A549 (cell line): ENCODE results near the gene XPR1.

Source experiments
- CHD4 ChIP-seq: fragments of 200-600 bp; sonication (generic); IDR thresholded peaks from 2 replicates; pipeline ENCODE4 v1.6.1; 2016; ENCODE audit warnings: antibody characterized with exemption, mild to moderate bottlenecking, borderline replicate concordance
- EHMT2 ChIP-seq: fragments of 200-600 bp; sonication (generic); IDR thresholded peaks from 2 replicates; pipeline ENCODE4 v1.6.1; 2016; ENCODE audit warnings: antibody characterized with exemption, low read depth, mild to moderate bottlenecking, moderate library complexity
- FOSL2 ChIP-seq, 2 experiments: fragments of 450-650 bp in 1 of 2; fragments of >200 bp in 1 of 2; sonication (Bioruptor Twin) in 1 of 2; formaldehyde crosslinking; IDR thresholded peaks; 2 replicates each; pipeline versions ENCODE4 v1.5.0 to v1.6.1; 2016 to 2020; ENCODE audit warnings: mild to moderate bottlenecking in 1 of 2, moderate library complexity in 1 of 2
- GATA3 ChIP-seq: IDR thresholded peaks from 2 replicates; pipeline ENCODE4 v1.6.1; 2012; ENCODE audit warnings: borderline replicate concordance
- HOXA7 ChIP-seq: fragments of 250-450 bp; sonication (Bioruptor Pico); IDR thresholded peaks from 2 replicates; pipeline ENCODE4 v1.5.0; 2020; ENCODE audit warnings: mild to moderate bottlenecking, moderate library complexity
- MAZ ChIP-seq: fragments of 150-350 bp; IDR thresholded peaks from 2 replicates; pipeline ENCODE4 v1.6.1; 2014; ENCODE audit warnings: antibody characterized with exemption, low read depth, low read length, borderline replicate concordance
- NFE2L2 ChIP-seq: fragments of 150-350 bp; conservative IDR thresholded peaks from 2 replicates; pipeline ENCODE4 v1.6.1; 2014; ENCODE audit warnings: low read length
- RAD21 ChIP-seq, 2 experiments: fragments of >200 bp in 1 of 2; sonication (Bioruptor Twin) in 1 of 2; formaldehyde crosslinking in 1 of 2; IDR thresholded peaks in 1 of 2; conservative IDR thresholded peaks in 1 of 2; 2 replicates in 1 of 2; 3 replicates in 1 of 2; pipeline ENCODE4 v1.6.1; 2012 to 2018; ENCODE audit warnings: inconsistent platforms in 1 of 2
- RCOR1 ChIP-seq: fragments of 150-350 bp; IDR thresholded peaks from 2 replicates; pipeline ENCODE4 v1.6.1; 2014; ENCODE audit warnings: antibody characterized with exemption, low read length, low read depth
- RFX5 ChIP-seq: fragments of 450-650 bp; IDR thresholded peaks from 2 replicates; pipeline ENCODE4 v1.7.1; 2014; ENCODE audit warnings: antibody characterized with exemption, mild to moderate bottlenecking, moderate library complexity
- TF ChIP-seq, protein P1 (sequence below): fragments of >200 bp; sonication (Bioruptor Twin); formaldehyde crosslinking; IDR thresholded peaks from 3 replicates; pipeline ENCODE4 v1.5.1; 2016
- TF ChIP-seq, protein P2 (sequence below): IDR thresholded peaks from 2 replicates; pipeline ENCODE4 v1.6.1; 2012
- TF ChIP-seq, protein P3 (sequence below): IDR thresholded peaks from 2 replicates; pipeline ENCODE4 v1.6.1; 2012
- TF ChIP-seq, protein P4 (sequence below): fragments of 200-600 bp; sonication (generic); IDR thresholded peaks from 2 replicates; pipeline ENCODE4 v1.6.1; 2016; ENCODE audit warnings: antibody characterized with exemption, mild to moderate bottlenecking, moderate library complexity

DNA sequence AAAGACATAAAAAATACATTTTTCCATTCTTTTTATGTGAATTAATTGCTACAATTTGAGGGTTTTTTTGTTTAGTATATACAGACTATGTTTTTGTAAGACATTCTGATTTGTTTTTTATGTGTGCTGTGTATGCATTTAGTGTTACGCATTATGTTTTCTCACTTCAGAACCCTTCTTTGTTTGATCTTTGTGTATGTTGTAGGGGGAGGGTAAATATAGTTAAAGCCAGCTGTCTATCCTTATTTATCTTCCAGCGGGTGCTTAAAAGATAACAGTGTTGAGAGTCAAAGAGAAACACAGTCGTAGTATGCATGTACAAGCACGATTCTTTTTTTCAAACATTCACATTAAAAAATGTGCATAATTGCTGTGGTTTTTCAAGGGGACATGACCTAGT lies 183.4 kb downstream of the XPR1 start:
- no peak for TF ChIP-seq HOXA7 (CRISPR knock-in tag)
- TF ChIP-seq, protein P1, sequence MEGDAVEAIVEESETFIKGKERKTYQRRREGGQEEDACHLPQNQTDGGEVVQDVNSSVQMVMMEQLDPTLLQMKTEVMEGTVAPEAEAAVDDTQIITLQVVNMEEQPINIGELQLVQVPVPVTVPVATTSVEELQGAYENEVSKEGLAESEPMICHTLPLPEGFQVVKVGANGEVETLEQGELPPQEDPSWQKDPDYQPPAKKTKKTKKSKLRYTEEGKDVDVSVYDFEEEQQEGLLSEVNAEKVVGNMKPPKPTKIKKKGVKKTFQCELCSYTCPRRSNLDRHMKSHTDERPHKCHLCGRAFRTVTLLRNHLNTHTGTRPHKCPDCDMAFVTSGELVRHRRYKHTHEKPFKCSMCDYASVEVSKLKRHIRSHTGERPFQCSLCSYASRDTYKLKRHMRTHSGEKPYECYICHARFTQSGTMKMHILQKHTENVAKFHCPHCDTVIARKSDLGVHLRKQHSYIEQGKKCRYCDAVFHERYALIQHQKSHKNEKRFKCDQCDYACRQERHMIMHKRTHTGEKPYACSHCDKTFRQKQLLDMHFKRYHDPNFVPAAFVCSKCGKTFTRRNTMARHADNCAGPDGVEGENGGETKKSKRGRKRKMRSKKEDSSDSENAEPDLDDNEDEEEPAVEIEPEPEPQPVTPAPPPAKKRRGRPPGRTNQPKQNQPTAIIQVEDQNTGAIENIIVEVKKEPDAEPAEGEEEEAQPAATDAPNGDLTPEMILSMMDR, result no peak
- no peak for TF ChIP-seq RCOR1
- TF ChIP-seq, protein P2, sequence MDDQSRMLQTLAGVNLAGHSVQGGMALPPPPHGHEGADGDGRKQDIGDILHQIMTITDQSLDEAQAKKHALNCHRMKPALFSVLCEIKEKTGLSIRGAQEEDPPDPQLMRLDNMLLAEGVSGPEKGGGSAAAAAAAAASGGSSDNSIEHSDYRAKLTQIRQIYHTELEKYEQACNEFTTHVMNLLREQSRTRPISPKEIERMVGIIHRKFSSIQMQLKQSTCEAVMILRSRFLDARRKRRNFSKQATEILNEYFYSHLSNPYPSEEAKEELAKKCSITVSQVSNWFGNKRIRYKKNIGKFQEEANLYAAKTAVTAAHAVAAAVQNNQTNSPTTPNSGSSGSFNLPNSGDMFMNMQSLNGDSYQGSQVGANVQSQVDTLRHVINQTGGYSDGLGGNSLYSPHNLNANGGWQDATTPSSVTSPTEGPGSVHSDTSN, result no peak
- TF ChIP-seq, protein P3, sequence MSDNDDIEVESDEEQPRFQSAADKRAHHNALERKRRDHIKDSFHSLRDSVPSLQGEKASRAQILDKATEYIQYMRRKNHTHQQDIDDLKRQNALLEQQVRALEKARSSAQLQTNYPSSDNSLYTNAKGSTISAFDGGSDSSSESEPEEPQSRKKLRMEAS, result no peak
- no peak for TF ChIP-seq RAD21 (conservative IDR thresholded peaks at IDR 0.05 in 1 of 2, IDR thresholded peaks at IDR 0.05 in 1 of 2)
- no peak for TF ChIP-seq MAZ
- no peak for TF ChIP-seq GATA3
- no peak for TF ChIP-seq NFE2L2
- no peak for TF ChIP-seq EHMT2
- TF ChIP-seq RFX5, result no peak
- no peak for TF ChIP-seq CHD4
- TF ChIP-seq, protein P4, sequence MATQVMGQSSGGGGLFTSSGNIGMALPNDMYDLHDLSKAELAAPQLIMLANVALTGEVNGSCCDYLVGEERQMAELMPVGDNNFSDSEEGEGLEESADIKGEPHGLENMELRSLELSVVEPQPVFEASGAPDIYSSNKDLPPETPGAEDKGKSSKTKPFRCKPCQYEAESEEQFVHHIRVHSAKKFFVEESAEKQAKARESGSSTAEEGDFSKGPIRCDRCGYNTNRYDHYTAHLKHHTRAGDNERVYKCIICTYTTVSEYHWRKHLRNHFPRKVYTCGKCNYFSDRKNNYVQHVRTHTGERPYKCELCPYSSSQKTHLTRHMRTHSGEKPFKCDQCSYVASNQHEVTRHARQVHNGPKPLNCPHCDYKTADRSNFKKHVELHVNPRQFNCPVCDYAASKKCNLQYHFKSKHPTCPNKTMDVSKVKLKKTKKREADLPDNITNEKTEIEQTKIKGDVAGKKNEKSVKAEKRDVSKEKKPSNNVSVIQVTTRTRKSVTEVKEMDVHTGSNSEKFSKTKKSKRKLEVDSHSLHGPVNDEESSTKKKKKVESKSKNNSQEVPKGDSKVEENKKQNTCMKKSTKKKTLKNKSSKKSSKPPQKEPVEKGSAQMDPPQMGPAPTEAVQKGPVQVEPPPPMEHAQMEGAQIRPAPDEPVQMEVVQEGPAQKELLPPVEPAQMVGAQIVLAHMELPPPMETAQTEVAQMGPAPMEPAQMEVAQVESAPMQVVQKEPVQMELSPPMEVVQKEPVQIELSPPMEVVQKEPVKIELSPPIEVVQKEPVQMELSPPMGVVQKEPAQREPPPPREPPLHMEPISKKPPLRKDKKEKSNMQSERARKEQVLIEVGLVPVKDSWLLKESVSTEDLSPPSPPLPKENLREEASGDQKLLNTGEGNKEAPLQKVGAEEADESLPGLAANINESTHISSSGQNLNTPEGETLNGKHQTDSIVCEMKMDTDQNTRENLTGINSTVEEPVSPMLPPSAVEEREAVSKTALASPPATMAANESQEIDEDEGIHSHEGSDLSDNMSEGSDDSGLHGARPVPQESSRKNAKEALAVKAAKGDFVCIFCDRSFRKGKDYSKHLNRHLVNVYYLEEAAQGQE, result no peak
- TF ChIP-seq FOSL2 (IDR thresholded peaks at IDR 0.05), result no peak
- no peak for TF ChIP-seq FOSL2 (CRISPR knock-in tag; IDR thresholded peaks at IDR 0.05)
